HCT116 (cell line): Measurements from ENCODE around the gene ANKRA2.
"Not testable (repeated sequence)": the region's sequence is repeated elsewhere in the genome, so short reads cannot be mapped to it uniquely, and the experiment has no call there.

Source experiments
- CTCF ChIP-seq, 3 experiments: fragments of 200-600 bp in 1 of 3; sonication (generic) in 1 of 3; IDR thresholded peaks in 2 of 3; conservative IDR thresholded peaks in 1 of 3; 2 replicates each; pipeline ENCODE4 v1.5.1; 2012 to 2017; ENCODE audit warnings: low read depth in 2 of 3, low read length in 2 of 3, antibody characterized with exemption in 1 of 3, borderline replicate concordance in 1 of 3, control low read depth in 1 of 3, mild to moderate bottlenecking in 1 of 3, mixed read lengths in 1 of 3, mixed run types in 1 of 3, moderate library complexity in 1 of 3; ENCODE audit not compliant: insufficient read depth in 1 of 3
- EZH2 ChIP-seq: fragments of 200-600 bp; sonication (generic); IDR thresholded peaks from 2 replicates; pipeline ENCODE4 v1.6.1; 2017; ENCODE audit warnings: antibody characterized with exemption, mixed run types
- EZH2phosphoT487 ChIP-seq: fragments of 200-600 bp; IDR thresholded peaks from 2 replicates; pipeline ENCODE4 v1.6.1; 2018; ENCODE audit warnings: antibody characterized with exemption, borderline replicate concordance
- POLR2A ChIP-seq: IDR thresholded peaks from 2 replicates; pipeline ENCODE4 v1.7.0; 2011; ENCODE audit warnings: borderline replicate concordance; ENCODE audit not compliant: insufficient read depth, insufficient read length; ENCODE audit errors: extremely low read depth
- POLR2AphosphoS5 ChIP-seq: IDR thresholded peaks from 2 replicates; pipeline ENCODE4 v1.6.1; 2011; ENCODE audit warnings: mild to moderate bottlenecking, low read depth, low read length, moderate library complexity
- SRF ChIP-seq: IDR thresholded peaks from 2 replicates; pipeline ENCODE4 v1.6.1; 2012; ENCODE audit warnings: low read depth
- ZFX ChIP-seq: fragments of 450-650 bp; IDR thresholded peaks from 2 replicates; pipeline ENCODE4 v1.6.1; 2017

GRCh38 chr5:73508521-73508920, 56.9 kb downstream of the ANKRA2 start:
- not testable (repeated sequence) for TF ChIP-seq POLR2A; CTCF (IDR thresholded peaks at IDR 0.05 in 2 of 3, conservative IDR thresholded peaks at IDR 0.05 in 1 of 3; ENCODE audit: borderline replicate concordance in 1 of 3, insufficient read depth in 1 of 3, low read depth in 2 of 3, low read length in 2 of 3); POLR2AphosphoS5; EZH2; SRF; ZFX; EZH2phosphoT487
